K562 (cell line): ENCODE data around the gene ARPC4. TPM values are rescaled to one million over a fixed set of nuclear protein-coding genes. Genes with fewer than 3 reads are reported as not detected.

ENCODE experiments used
- CREB1 ChIP-seq, 2 experiments: sonication (generic) in 1 of 2; formaldehyde crosslinking in 1 of 2; IDR thresholded peaks; 2 replicates each; pipeline versions ENCODE4 v1.6.1 to v1.8.0; 2012 to 2022; ENCODE audit warnings: inconsistent platforms in 1 of 2, mild to moderate bottlenecking in 1 of 2, missing genetic modification reagents in 1 of 2, moderate library complexity in 1 of 2
- CUX1 ChIP-seq: fragments of 200-800 bp; sonication (Bioruptor generic); IDR thresholded peaks from 2 replicates; pipeline ENCODE4 v1.6.1; 2016; ENCODE audit warnings: missing genetic modification characterization, missing compliant biosample characterization
- E2F5 ChIP-seq: sonication (generic); formaldehyde crosslinking; IDR thresholded peaks from 2 replicates; pipeline ENCODE4 v1.8.0; 2022; ENCODE audit warnings: mild to moderate bottlenecking, missing genetic modification reagents
- HLTF ChIP-seq: fragments of 450-650 bp; IDR thresholded peaks from 2 replicates; pipeline ENCODE4 v1.6.1; 2016
- IRF2 ChIP-seq: sonication (generic); formaldehyde crosslinking; IDR thresholded peaks from 2 replicates; pipeline ENCODE4 v1.8.1; 2022; ENCODE audit warnings: mild to moderate bottlenecking, missing genetic modification reagents
- MTA3 ChIP-seq: fragments of 450-650 bp; formaldehyde crosslinking; IDR thresholded peaks from 2 replicates; pipeline ENCODE4 v1.6.1; 2017; ENCODE audit warnings: mild to moderate bottlenecking, borderline replicate concordance
- MYNN ChIP-seq, 2 experiments: sonication (generic); formaldehyde crosslinking in 1 of 2; IDR thresholded peaks; 2 replicates each; pipeline versions ENCODE4 v1.5.0 to v1.6.1; 2016 to 2020; ENCODE audit warnings: antibody characterized with exemption in 1 of 2, missing genetic modification reagents in 1 of 2
- TCFL5 ChIP-seq: fragments of 250-450 bp; sonication (Bioruptor Pico); conservative IDR thresholded peaks from 2 replicates; pipeline ENCODE4 v1.6.1; 2021; ENCODE audit warnings: mild to moderate bottlenecking, moderate library complexity, matching md5 sums
- TFE3 ChIP-seq: fragments of 450-650 bp; formaldehyde crosslinking; IDR thresholded peaks from 2 replicates; pipeline ENCODE4 v1.4.0; 2020; ENCODE audit warnings: mild to moderate bottlenecking, mixed read lengths
- ZBTB33 ChIP-seq: sonication (generic); formaldehyde crosslinking; IDR thresholded peaks from 2 replicates; pipeline ENCODE4 v1.8.1; 2023; ENCODE audit warnings: mild to moderate bottlenecking, missing genetic modification reagents
- ZNF280A ChIP-seq: fragments of 450-650 bp; IDR thresholded peaks from 2 replicates; pipeline ENCODE4 v1.6.1; 2018; ENCODE audit warnings: mild to moderate bottlenecking, low read depth; ENCODE audit not compliant: partially characterized antibody
- ZNF449 ChIP-seq: fragments of 250-450 bp; sonication (Bioruptor Pico); IDR thresholded peaks from 2 replicates; pipeline ENCODE4 v1.8.0; 2022; ENCODE audit warnings: moderate library complexity, mild to moderate bottlenecking, inconsistent platforms
- ZNF785 ChIP-seq: fragments of 250-450 bp; sonication (Bioruptor Pico); IDR thresholded peaks from 2 replicates; pipeline ENCODE4 v1.4.0; 2020; ENCODE audit warnings: mild to moderate bottlenecking
- polyA plus RNA-seq, 8 experiments: library from polyadenylated mRNA; depleted of rRNA in 4 of 8; stranded (reverse) in 5 of 8; unstranded in 3 of 8; fragments of >200 nt; fragmentation: Nextera tagmentation in 2 of 8; fragmentation: Illumina TruSeq in 1 of 8; extraction: Ambion mirVana in 2 of 8; extraction: Trizol in 1 of 8; gene quantifications; 2 replicates each; pipeline versions ENCODE4 v1.2.1 to v1.2.3, GENCODE V29; 2011 to 2014; ENCODE audit warnings: inconsistent platforms in 1 of 8, missing spikeins in 1 of 8
- total RNA-seq, 7 experiments: library from RNA; depleted of rRNA in 6 of 7; stranded (reverse); fragments of >200 nt in 6 of 7; fragmentation: Illumina TruSeq in 2 of 7; extraction: Trizol in 2 of 7; gene quantifications; 2 replicates each; pipeline versions ENCODE4 v1.2.1 to v1.2.3, GENCODE V29; 2011 to 2021; ENCODE audit warnings: low replicate concordance in 1 of 7

Gene ARPC4
- total and polyA plus RNA-seq, 9 of the 15 experiments (the other 6 are each of a cell fraction or from before 2014, with no cell fraction given): 20.1 to 153 (median 119) TPM

- peak; percentile 47; the same call in 1 of the 2 replicates for TF ChIP-seq HLTF
- TF ChIP-seq CUX1 (CRISPR knock-in tag): no peak
- TF ChIP-seq E2F5 (CRISPR knock-in tag): no peak
- no peak for TF ChIP-seq MYNN (IDR thresholded peaks at IDR 0.05)
- TF ChIP-seq MYNN (CRISPR knock-in tag; IDR thresholded peaks at IDR 0.05): no peak
- no peak for TF ChIP-seq ZNF449 (CRISPR knock-in tag)
- no peak for TF ChIP-seq CREB1 (IDR thresholded peaks at IDR 0.05)
- TF ChIP-seq CREB1 (CRISPR knock-in tag; IDR thresholded peaks at IDR 0.05): no peak
- TF ChIP-seq ZBTB33 (CRISPR knock-in tag): peak; percentile 94
- TF ChIP-seq TFE3 (CRISPR knock-in tag): peak; percentile 97
- TF ChIP-seq ZNF785 (CRISPR knock-in tag): no peak
- no peak for TF ChIP-seq IRF2 (CRISPR knock-in tag)
- TF ChIP-seq MTA3: 0 out of 2 replicates have a peak, but pooled peaks have one; percentile 15
- TF ChIP-seq TCFL5 (CRISPR knock-in tag): no peak
- no peak for TF ChIP-seq ZNF280A
These were observed 7.3 kb upstream of the ARPC4 start (continued) for GRCh38 chr3:9785602-9786001.
